ENCODE data around the gene KREMEN1. TPM values are rescaled to one million over a fixed set of nuclear protein-coding genes. Genes with fewer than 3 reads are reported as not detected.

KREMEN1 gene
- total and polyA plus RNA-seq, 2 donors: 10.7 to 14.2 TPM

DNA sequence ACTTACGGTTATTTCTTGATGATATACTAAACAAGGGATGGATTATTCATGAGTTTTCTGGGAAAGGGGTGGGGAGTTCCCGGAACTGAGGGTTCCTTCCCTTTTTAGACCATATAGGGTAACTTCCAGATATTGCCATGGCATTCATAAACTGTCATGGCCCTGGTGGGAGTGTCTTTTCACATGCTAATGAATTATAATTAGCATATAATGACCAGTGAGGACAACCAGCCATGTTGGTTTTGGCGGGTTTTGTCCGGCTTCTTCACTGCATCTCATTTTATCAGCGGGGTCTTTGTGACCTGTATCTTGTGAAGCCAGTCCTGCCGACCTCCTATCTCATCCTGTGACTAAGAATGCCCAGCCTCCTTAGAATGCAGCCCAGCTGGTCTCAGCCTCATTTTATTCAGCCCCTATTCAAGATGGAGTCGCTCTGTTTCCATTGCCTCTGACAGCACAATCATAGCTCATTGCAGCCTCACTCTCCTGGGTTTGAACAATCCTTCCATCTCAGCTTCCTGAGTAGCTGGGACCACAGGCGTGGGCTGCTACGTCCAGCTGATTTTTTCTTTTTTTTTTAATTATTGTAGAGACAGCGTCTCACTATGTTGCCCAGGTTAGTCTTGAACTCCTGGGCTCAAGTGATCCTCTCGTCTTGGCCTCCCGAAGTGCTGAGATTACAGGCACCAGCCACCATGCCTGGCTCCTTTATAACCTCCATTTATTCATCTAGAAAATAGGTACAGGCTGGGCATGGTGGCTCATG, 80.3 kb downstream of the KREMEN1 start:
- Histone ChIP-seq H3K36me3 (ENCODE audit: control insufficient read depth in 2 of 2, insufficient read depth in 2 of 2, low read length in 1 of 2) (peaks cover 0 to under 1% of the 10 kb centered on the region in 2 donors), H3K4me1 (ENCODE audit: control insufficient read depth in 2 of 2, insufficient read depth in 2 of 2, low read length in 2 of 2) (peaks cover 5 to 10% of the 10 kb centered on the region in 2 donors), H3K9me3 (ENCODE audit: control insufficient read depth in 2 of 2, insufficient read depth in 1 of 2, low read length in 1 of 2) (no peaks in the 10 kb centered on the region), H3K27me3 (ENCODE audit: control insufficient read depth in 2 of 2, insufficient read depth in 1 of 2, low read length in 1 of 2) (no peaks in the 10 kb centered on the region), H3K4me3 (ENCODE audit: low read length in 2 of 2) (no peak overlapping the region), H3K27ac (ENCODE audit: low read depth in 1 of 2, low read length in 1 of 2) (peak overlapping the region in 1 of 2 donors; percentile 65)
- no peak for DNase-seq (ENCODE audit: low read depth in 6 of 9, low spot score in 9 of 9)
- 91% methylated on average over 12 of the region's 12 CpGs for WGBS

DNA sequence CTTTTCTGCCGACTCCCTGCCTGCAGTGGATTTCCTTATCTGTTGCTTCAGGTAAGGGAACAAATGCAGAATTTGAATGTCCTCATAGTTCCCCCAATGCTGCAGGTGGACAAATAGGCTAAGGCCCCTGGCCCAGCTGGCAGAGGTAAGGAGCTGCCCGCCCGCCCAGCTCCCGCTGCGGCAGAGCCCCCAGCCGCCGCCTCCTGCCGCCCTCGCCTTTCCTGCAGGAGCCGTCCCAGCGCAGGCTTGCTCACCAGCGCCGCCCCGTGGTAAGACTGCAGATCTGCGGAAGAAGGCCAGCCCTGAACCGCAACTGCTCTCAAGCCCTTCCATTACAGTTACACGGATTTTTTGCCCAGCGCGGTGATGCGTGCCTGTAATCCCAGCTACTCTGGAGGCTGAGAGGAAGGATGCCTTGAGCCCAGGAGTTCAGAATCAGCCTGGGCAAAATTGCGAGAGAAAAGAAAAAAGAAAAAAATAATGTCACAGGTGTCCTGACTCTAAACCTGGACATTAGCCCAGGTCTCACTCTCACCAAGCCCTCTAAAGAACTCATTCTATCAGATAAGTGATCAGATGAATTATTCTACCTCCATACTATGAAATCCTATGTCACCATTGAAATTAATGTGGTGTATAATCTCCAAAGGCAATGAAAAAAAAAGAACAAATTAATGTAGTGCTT, 81.7 kb downstream of the KREMEN1 start:
- Histone ChIP-seq H3K4me1 (ENCODE audit: control insufficient read depth in 2 of 2, insufficient read depth in 2 of 2, low read length in 2 of 2) (peaks cover 5 to 10% of the 10 kb centered on the region in 2 donors), H3K27ac (ENCODE audit: low read depth in 1 of 2, low read length in 1 of 2) (no peak overlapping the region), H3K27me3 (ENCODE audit: control insufficient read depth in 2 of 2, insufficient read depth in 1 of 2, low read length in 1 of 2) (no peaks in the 10 kb centered on the region), H3K36me3 (ENCODE audit: control insufficient read depth in 2 of 2, insufficient read depth in 2 of 2, low read length in 1 of 2) (no peaks in the 10 kb centered on the region), H3K4me3 (ENCODE audit: low read length in 2 of 2) (no peak overlapping the region), H3K9me3 (ENCODE audit: control insufficient read depth in 2 of 2, insufficient read depth in 1 of 2, low read length in 1 of 2) (no peaks in the 10 kb centered on the region)
- WGBS: 4% methylated on average over 21 of the region's 21 CpGs
- peak; percentile 21 to 81 (median 62) for DNase-seq (ENCODE audit: low read depth in 6 of 9, low spot score in 9 of 9)

DNA sequence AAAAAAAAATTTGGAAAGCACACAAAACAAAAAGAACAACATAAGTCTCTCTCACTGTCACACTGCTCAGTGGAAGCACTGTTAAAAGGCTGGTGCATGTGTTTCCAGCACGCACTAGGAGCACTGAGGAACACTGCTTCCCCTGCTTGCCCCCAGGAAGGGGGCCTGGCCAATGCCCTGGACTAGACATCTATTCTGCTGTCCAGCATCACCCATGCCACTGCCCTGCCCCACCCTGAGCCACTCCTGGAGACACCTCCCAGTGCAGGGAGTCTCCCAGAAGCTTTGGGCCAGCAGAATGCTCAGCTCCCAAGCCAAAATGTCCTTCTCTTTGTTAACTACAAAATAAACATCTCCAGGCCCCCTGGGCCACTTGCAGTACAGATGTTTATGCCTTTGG, 83.1 kb downstream of the KREMEN1 start:
- WGBS: 100% methylated on average over 1 of the region's 1 CpG

DNA sequence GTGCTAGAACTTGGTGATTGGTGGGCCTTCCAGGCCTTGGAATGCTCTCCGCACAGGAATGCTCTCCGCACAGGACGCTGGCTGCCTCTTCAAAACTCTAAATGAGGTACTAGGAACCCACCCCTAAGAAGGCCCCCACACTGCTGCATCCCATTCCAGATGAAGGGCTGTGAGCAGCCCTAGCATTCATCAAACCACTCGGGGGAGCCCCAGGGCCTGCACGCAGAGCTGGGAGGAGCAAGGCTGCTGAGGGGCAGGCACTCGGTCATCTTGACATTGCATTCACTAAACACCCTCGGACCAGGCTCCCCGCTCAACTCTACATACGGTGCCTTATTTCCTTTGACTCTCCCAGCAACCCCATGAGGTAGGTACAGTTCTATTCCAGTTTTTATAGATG, 83.7 kb downstream of the KREMEN1 start:
- no peaks in the 10 kb centered on the region for H3K27me3 ChIP-seq (ENCODE audit: control insufficient read depth in 2 of 2, insufficient read depth in 1 of 2, low read length in 1 of 2)
- no peak for DNase-seq (ENCODE audit: low read depth in 6 of 9, low spot score in 9 of 9)
- H3K4me1 ChIP-seq (ENCODE audit: control insufficient read depth in 2 of 2, insufficient read depth in 2 of 2, low read length in 2 of 2): peaks cover 5 to 10% of the 10 kb centered on the region in 2 donors
- H3K9me3 ChIP-seq (ENCODE audit: control insufficient read depth in 2 of 2, insufficient read depth in 1 of 2, low read length in 1 of 2): no peaks in the 10 kb centered on the region
- 77% methylated on average over 9 of the region's 9 CpGs for WGBS
- no peak overlapping the region for H3K4me3 ChIP-seq (ENCODE audit: low read length in 2 of 2)
- H3K27ac ChIP-seq (ENCODE audit: low read depth in 1 of 2, low read length in 1 of 2): no peak overlapping the region
- H3K36me3 ChIP-seq (ENCODE audit: control insufficient read depth in 2 of 2, insufficient read depth in 2 of 2, low read length in 1 of 2): no peaks in the 10 kb centered on the region

More for the DNA sequence above, 83.1 kb downstream of the KREMEN1 start:
- DNase-seq (ENCODE audit: low read depth in 6 of 9, low spot score in 9 of 9): no peak
- H3K9me3 ChIP-seq (ENCODE audit: control insufficient read depth in 2 of 2, insufficient read depth in 1 of 2, low read length in 1 of 2): no peaks in the 10 kb centered on the region
- H3K4me1 ChIP-seq (ENCODE audit: control insufficient read depth in 2 of 2, insufficient read depth in 2 of 2, low read length in 2 of 2): peaks cover 5 to 10% of the 10 kb centered on the region in 2 donors
- H3K36me3 ChIP-seq (ENCODE audit: control insufficient read depth in 2 of 2, insufficient read depth in 2 of 2, low read length in 1 of 2): no peaks in the 10 kb centered on the region
- no peaks in the 10 kb centered on the region for H3K27me3 ChIP-seq (ENCODE audit: control insufficient read depth in 2 of 2, insufficient read depth in 1 of 2, low read length in 1 of 2)
- no peak overlapping the region for H3K4me3 ChIP-seq (ENCODE audit: low read length in 2 of 2)
- no peak overlapping the region for H3K27ac ChIP-seq (ENCODE audit: low read depth in 1 of 2, low read length in 1 of 2)

DNA sequence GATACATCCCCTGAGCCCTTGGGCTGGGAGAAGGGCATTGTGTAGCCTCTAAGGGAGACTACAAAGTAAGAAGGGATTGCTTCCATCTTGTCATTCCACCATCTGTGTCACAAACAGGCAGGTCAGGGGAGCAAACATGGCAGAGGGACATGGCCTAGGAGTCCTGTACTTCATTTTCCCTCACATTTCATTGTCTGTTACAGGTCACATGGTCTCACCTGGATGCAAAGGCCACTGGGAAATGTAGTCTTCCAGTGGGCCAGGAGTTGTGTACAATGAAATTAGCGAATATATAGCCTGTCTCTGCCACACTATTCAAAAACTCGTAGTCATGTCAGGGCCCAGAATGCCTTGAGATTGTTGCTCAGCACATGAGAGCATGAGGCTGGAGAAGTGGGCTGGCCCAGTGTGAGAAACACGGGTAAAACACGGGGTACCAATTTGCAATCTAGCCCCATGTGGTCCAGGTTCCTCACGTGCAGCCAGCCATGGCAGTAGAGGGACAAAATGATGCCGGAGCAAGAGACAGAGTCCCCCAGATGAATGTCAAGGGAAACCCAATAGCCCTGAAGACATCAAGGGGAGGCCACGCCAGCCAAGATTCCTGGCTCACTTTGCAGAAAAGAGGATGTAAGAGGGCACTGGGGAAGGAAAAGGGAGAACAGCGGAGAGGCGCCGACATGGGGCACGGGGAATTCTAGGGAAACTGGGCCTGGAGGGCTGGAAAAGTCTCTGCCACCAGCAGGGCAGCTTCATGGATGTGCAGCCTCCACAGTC, 85.1 kb downstream of the KREMEN1 start:
- H3K9me3 ChIP-seq (ENCODE audit: control insufficient read depth in 2 of 2, insufficient read depth in 1 of 2, low read length in 1 of 2): no peaks in the 10 kb centered on the region
- no peaks in the 10 kb centered on the region for H3K27me3 ChIP-seq (ENCODE audit: control insufficient read depth in 2 of 2, insufficient read depth in 1 of 2, low read length in 1 of 2)
- H3K4me1 ChIP-seq (ENCODE audit: control insufficient read depth in 2 of 2, insufficient read depth in 2 of 2, low read length in 2 of 2): peaks cover 5 to 10% of the 10 kb centered on the region in 2 donors
- H3K27ac ChIP-seq (ENCODE audit: low read depth in 1 of 2, low read length in 1 of 2): no peak overlapping the region
- H3K4me3 ChIP-seq (ENCODE audit: low read length in 2 of 2): no peak overlapping the region
- DNase-seq (ENCODE audit: low read depth in 6 of 9, low spot score in 9 of 9): no peak
- WGBS: 98% methylated on average over 11 of the region's 11 CpGs
- no peaks in the 10 kb centered on the region for H3K36me3 ChIP-seq (ENCODE audit: control insufficient read depth in 2 of 2, insufficient read depth in 2 of 2, low read length in 1 of 2)

DNA sequence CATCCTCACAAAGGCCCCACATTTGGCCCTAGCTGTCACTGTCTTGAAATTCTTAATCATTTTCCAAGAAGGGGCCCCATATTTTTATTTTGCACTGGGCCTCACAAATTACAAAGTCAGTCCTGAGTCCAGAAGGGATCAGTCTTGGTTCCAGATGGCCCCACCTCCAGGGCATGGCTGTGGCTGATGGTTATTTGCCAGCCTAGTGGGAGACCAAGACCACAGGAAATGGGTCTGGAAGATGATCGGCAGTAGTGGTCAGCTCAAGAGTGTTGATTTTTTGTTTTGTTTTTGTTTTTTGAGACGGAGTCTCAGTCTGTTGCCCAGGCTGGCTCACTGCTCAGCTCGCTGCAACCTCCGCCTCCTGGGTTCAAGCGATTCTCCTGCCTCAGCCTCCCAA, 85.7 kb downstream of the KREMEN1 start:
- no peak overlapping the region for H3K27ac ChIP-seq (ENCODE audit: low read depth in 1 of 2, low read length in 1 of 2)
- no peaks in the 10 kb centered on the region for H3K27me3 ChIP-seq (ENCODE audit: control insufficient read depth in 2 of 2, insufficient read depth in 1 of 2, low read length in 1 of 2)
- H3K36me3 ChIP-seq (ENCODE audit: control insufficient read depth in 2 of 2, insufficient read depth in 2 of 2, low read length in 1 of 2): no peaks in the 10 kb centered on the region
- H3K9me3 ChIP-seq (ENCODE audit: control insufficient read depth in 2 of 2, insufficient read depth in 1 of 2, low read length in 1 of 2): no peaks in the 10 kb centered on the region
- DNase-seq (ENCODE audit: low read depth in 6 of 9, low spot score in 9 of 9): no peak
- H3K4me3 ChIP-seq (ENCODE audit: low read length in 2 of 2): no peak overlapping the region
- H3K4me1 ChIP-seq (ENCODE audit: control insufficient read depth in 2 of 2, insufficient read depth in 2 of 2, low read length in 2 of 2): peaks cover 5 to 10% of the 10 kb centered on the region in 2 donors
- 89% methylated on average over 5 of the region's 5 CpGs for WGBS

DNA sequence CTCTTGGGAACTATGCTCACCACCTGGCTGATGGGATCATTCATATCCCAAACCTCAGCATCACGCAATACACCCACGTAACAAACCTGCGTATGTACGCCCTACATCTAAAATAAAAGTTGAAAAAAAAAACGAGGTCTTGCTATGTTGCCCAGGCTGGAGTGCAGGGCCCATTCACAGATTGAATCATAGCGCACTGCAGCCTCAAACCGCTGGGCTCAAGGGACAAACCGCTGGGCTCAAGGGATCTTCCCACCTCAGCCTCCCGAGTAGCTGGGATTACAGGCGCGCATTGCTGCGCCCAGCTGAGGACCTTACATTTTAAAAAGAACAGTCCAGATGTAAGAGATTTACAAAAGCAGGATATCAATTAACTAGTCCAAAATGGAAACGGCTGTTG, 91.0 kb downstream of the KREMEN1 start:
- peaks cover 0 to 4% of the 10 kb centered on the region in 2 donors for H3K9me3 ChIP-seq (ENCODE audit: control insufficient read depth in 2 of 2, insufficient read depth in 1 of 2, low read length in 1 of 2)
- no peak overlapping the region for H3K27ac ChIP-seq (ENCODE audit: low read depth in 1 of 2, low read length in 1 of 2)
- no peaks in the 10 kb centered on the region for H3K27me3 ChIP-seq (ENCODE audit: control insufficient read depth in 2 of 2, insufficient read depth in 1 of 2, low read length in 1 of 2)
- H3K4me1 ChIP-seq (ENCODE audit: control insufficient read depth in 2 of 2, insufficient read depth in 2 of 2, low read length in 2 of 2): peaks cover 7 to 18% of the 10 kb centered on the region in 2 donors
- H3K4me3 ChIP-seq (ENCODE audit: low read length in 2 of 2): no peak overlapping the region
- 98% methylated on average over 13 of the region's 13 CpGs for WGBS
- no peak for DNase-seq (ENCODE audit: low read depth in 6 of 9, low spot score in 9 of 9)
- no peaks in the 10 kb centered on the region for H3K36me3 ChIP-seq (ENCODE audit: control insufficient read depth in 2 of 2, insufficient read depth in 2 of 2, low read length in 1 of 2)

DNA sequence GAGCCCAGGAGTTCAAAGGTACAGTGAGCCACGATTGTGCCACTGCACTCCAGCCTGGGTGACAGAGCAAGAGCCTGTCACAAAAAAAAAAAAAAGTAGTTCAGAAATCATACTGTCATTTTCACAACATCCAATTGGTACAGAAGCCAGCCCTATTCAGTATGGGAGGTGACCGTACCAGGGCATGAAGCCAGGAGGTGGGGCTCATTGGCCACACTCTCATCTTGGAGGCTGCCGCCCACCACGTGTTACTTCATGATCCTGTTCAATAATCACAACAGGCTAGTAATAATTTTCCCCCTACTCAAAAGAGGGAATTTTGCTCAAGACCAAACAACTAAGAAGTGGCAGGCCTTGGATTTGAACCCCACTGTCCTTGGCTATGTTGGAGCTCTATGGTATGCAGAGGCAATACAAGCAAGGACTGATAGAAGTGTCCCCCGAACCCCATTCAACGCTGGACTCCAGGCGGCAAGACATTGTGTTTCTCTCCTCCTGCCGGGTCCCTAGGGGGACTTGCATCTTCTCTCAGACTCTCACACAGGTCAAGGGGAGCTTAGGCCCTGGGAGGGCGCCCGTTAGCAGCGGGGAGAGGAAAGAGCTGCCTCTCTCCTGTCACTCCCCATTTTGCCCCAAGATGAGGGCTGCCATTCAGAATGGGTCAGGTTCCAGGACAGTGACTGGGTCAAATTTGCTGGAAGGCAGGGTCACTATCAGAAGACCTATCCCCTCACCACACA, 92.7 kb downstream of the KREMEN1 start:
- H3K36me3 ChIP-seq (ENCODE audit: control insufficient read depth in 2 of 2, insufficient read depth in 2 of 2, low read length in 1 of 2): no peaks in the 10 kb centered on the region
- 95% methylated on average over 11 of the region's 11 CpGs for WGBS
- H3K4me3 ChIP-seq (ENCODE audit: low read length in 2 of 2): no peak overlapping the region
- H3K27ac ChIP-seq (ENCODE audit: low read depth in 1 of 2, low read length in 1 of 2): no peak overlapping the region
- H3K9me3 ChIP-seq (ENCODE audit: control insufficient read depth in 2 of 2, insufficient read depth in 1 of 2, low read length in 1 of 2): peaks cover 0 to 4% of the 10 kb centered on the region in 2 donors
- no peak for DNase-seq (ENCODE audit: low read depth in 6 of 9, low spot score in 9 of 9)
- H3K27me3 ChIP-seq (ENCODE audit: control insufficient read depth in 2 of 2, insufficient read depth in 1 of 2, low read length in 1 of 2): no peaks in the 10 kb centered on the region
- H3K4me1 ChIP-seq (ENCODE audit: control insufficient read depth in 2 of 2, insufficient read depth in 2 of 2, low read length in 2 of 2): peaks cover 7 to 18% of the 10 kb centered on the region in 2 donors
